GM19043 (cell line): ENCODE measurements around the gene CAPN6.

Experiments used
- ATAC-seq: cut with Tn5 transposase; IDR thresholded peaks from one replicate; pipeline ENCODE4 v1.9.1; 2021; ENCODE audit warnings: low read depth; ENCODE audit not compliant: unreplicated experiment

Gene CAPN6

DNA sequence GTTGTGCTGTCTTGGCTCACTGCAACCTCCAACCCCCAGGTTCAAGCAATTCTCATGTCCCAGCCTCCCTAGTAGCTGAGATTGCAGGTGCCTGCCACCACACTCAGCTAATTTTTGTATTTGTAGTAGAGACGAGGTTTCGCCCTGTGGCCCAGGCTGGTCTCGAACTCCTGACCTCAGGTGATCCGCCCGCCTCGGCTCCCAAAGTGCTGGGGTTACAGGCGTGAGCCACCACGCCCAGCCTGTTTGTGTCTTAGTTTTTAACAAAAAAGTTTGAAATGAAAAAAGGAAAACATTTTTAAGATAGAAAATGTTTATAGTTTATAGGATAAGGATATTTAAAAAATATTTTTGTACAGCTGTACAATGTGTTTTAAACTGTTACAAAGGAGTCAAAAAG, 62.4 kb downstream of the CAPN6 start:
- ATAC-seq = no peak

DNA sequence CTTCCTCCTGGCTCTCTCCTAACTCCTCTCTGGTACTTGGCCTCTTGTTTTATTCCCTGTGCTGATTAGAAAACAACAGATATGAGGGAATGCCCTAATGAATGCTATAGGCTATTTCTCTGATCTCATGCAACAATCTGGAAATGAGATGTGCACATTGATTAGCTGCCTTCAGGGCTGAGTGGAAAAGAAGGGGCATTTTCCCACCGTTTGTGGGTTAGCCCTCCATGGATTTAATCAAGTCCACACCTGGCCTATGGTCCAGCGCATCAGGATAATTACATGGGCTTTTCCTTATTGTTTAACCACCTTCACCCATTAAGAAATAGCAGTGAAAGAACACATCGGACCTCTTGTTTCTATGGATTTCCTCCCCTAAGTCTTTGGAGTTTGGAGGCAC, 70.0 kb downstream of the CAPN6 start:
- no peak for ATAC-seq

GRCh38 chrX:111199505-111199904, 70.8 kb downstream of the CAPN6 start:
- ATAC-seq = no peak
